NCI-H1436 (cell line): Measurements from ENCODE around the gene TMEM17.

Experiments used
- DNase-seq: peaks from one replicate; lab custom pipeline; 2025; lab: John Stamatoyannopoulos, UW

TMEM17 gene

DNA sequence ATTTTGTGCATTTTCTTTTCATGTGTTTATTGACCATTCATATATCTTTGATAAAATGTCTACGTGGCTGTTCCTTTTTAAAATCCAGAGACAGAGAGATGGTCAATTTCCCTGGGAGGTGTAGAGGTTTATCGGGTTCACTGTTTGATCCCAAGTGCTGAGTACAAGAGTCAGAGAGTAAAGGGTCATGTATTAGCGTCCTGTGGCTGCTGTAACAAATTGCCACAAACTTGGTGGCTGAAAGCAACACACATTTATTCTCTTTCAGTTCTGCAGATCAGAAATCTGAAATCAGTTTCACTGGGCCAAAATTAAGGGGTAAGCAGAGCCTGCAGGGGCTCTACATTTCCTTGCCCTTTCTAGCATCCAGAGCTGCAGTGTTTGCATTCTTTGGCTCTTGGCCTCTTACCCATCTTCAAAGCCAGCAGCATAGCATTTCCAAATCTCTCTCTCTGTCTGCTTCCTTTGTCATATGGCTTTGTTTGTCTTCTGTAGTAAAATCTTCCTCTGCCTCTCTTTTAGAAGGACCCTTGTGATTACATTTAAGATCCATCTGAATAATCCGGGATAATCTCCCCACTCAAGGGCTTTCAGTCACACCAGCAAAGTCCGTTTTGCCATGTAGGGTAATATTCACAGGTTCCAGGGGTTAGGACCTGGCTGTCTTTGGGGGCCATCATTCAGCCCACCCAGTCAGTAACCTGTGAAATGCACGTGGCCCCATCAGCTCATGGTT lies 49.9 kb downstream of the TMEM17 start:
- no peak for DNase-seq

DNA sequence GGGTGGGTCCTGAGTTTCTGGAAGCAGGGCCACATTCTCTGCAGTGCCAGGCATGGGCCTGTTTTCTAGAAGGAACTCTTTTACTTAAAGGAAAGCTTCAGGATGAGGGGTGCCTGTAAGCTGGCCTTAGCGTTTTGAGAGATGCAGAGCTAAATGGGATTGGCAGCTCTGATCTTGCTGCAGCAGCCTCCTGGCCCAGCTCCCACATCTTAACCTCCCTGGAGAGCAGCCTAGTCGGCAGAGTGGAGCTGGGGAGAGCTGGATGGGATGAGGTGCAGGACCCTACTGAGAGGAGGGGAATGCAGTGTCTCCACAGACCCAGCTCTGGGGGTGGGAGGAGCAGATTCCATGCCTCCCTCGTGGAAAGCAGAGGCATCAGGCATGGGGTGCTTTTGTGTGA lies 52.0 kb downstream of the TMEM17 start:
- no peak for DNase-seq

DNA sequence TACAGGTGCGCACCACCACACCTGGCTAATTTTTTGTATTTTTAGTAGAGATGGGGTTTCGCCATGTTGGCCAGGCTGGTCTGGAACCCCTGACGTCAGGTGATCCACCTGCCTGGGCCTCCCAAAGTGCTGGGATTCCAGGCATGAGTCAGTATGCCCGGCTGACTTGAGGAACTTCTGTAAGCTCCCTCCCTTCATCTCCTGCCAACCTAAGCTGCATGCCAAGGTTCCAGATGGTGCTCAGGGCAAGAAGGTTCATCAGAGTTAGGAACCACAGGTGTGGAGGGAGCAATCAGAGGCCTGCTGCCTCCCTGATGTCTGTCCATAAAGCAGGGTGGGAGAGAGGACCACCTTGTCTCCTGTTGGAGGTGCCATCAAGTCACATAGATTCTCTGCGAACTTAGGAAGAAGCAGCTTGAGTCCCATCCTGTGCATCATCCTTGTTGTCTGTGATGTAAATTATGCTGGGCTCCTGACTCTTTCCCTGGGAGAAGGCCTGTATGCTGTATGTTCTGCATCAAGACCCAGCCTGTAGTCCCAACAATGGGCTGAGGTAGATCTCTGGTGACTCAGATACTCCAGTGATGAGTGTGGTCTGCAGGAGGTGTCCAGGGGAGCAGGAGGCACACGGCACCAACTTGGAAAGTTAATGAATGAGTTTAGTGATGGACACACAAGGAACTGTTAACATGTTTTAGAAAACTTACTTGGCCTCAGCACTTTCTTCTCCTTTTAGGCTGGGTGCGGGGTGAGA lies 53.1 kb downstream of the TMEM17 start:
- no peak for DNase-seq

DNA sequence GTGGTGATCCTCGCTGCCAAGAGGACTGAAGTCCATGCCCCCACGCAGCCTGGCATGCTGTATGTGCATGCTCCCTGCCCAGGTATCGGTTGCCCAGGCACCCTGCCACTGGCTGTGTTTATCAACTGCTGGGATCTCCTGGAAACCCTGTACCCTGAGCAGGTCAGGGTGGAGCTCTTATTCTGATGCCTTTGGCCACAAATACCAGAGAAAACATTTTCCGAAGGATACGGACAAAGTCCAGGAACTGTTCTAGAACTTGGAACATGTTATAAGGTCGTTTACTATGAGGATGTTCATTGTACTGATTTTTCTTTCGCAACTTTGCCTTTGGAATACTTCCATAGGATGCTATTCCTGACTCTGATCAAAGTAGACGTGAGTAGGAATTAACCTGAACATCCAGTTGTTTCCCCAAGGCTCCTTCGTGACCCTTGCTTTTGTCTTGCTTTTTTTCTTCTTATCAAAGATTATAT lies 55.2 kb downstream of the TMEM17 start:
- DNase-seq: no peak
